ENCODE data around the gene HIRIP3. TPM values are rescaled to one million over a fixed set of nuclear protein-coding genes. Genes with fewer than 3 reads are reported as not detected.

Gene HIRIP3
- polyA plus RNA-seq, 1 donor (not counting 4 experiments of a cell fraction or from before 2014, with no cell fraction given): 4.1 TPM

GRCh38 chr16:29990034-29990433 lies 5.4 kb downstream of the HIRIP3 start:
- DNase-seq (ENCODE audit: low read depth, low spot score): no peak

GRCh38 chr16:29989111-29989858 lies 6.1 kb downstream of the HIRIP3 start:
- H3K9ac ChIP-seq (ENCODE audit: control insufficient read depth, extremely low read depth, insufficient read depth, low read length): no peak overlapping the region
- H3K4me3 ChIP-seq (ENCODE audit: control insufficient read depth in 2 of 3, extremely low read depth in 1 of 3, insufficient read depth in 2 of 3, low read depth in 1 of 3, low read length in 3 of 3): no peak overlapping the region
- H3K4me2 ChIP-seq (ENCODE audit: control insufficient read depth, extremely low read depth, insufficient read depth, low read depth, low read length): no peak overlapping the region
- dilution Hi-C loops (cut with MboI; ENCODE audit: extremely low pct_ligation_motif_present, low sequenced_read_pairs): no loop called here
- no peaks in the 10 kb centered on the region for H3K9me1 ChIP-seq (ENCODE audit: control insufficient read depth, extremely low read depth, insufficient read depth, low read length)
- peaks cover 50 to 60% of the 10 kb centered on the region in 2 experiments for H3K36me3 ChIP-seq (ENCODE audit: control insufficient read depth in 2 of 2, extremely low read depth in 1 of 2, insufficient read depth in 2 of 2, low read length in 2 of 2)
- no peaks in the 10 kb centered on the region for H3K9me3 ChIP-seq (ENCODE audit: control insufficient read depth, low read depth, low read length)
- no peak overlapping the region for H3K27ac ChIP-seq (ENCODE audit: control insufficient read depth, insufficient read depth, low read length)
- H2AFZ ChIP-seq (ENCODE audit: control insufficient read depth, low read length): no peak overlapping the region
- H4K20me1 ChIP-seq (ENCODE audit: control insufficient read depth, extremely low read depth, insufficient read depth, low read length): no peaks in the 10 kb centered on the region
- no peak for TF ChIP-seq EZH2 (IDR thresholded peaks at IDR 0.05; ENCODE audit: low read length)
- TF ChIP-seq CTCF (optimal IDR thresholded peaks at IDR 0.05 in 1 of 3, IDR thresholded peaks at IDR 0.05 in 1 of 3, conservative IDR thresholded peaks at IDR 0.05 in 1 of 3; ENCODE audit: extremely low read depth in 1 of 3, insufficient read depth in 2 of 3, low read length in 3 of 3): no peak
- FAIRE-seq (no peak), DNase-seq (ENCODE audit: low read depth, low spot score) (no peak)
- peaks cover 7% of the 10 kb centered on the region for H3K4me1 ChIP-seq (ENCODE audit: control insufficient read depth, extremely low read depth, insufficient read depth, low read length)
- no peaks in the 10 kb centered on the region for H3K79me2 ChIP-seq (ENCODE audit: control insufficient read depth, insufficient read depth, low read length)
- H3K27me3 ChIP-seq (ENCODE audit: control insufficient read depth, extremely low read depth, insufficient read depth, low read length): no peaks in the 10 kb centered on the region

More at GRCh38 chr16:29990034-29990433, 5.4 kb downstream of the HIRIP3 start:
- Histone ChIP-seq H3K27ac (ENCODE audit: control insufficient read depth, insufficient read depth, low read length) (no peak overlapping the region), H2AFZ (ENCODE audit: control insufficient read depth, low read length) (no peak overlapping the region), H3K4me2 (ENCODE audit: control insufficient read depth, extremely low read depth, insufficient read depth, low read depth, low read length) (no peak overlapping the region), H3K9me3 (ENCODE audit: control insufficient read depth, low read depth, low read length) (no peaks in the 10 kb centered on the region), H4K20me1 (ENCODE audit: control insufficient read depth, extremely low read depth, insufficient read depth, low read length) (no peaks in the 10 kb centered on the region), H3K9ac (ENCODE audit: control insufficient read depth, extremely low read depth, insufficient read depth, low read length) (no peak overlapping the region), H3K36me3 (ENCODE audit: control insufficient read depth in 2 of 2, extremely low read depth in 1 of 2, insufficient read depth in 2 of 2, low read length in 2 of 2) (peaks cover 44 to 60% of the 10 kb centered on the region in 2 experiments), H3K4me1 (ENCODE audit: control insufficient read depth, extremely low read depth, insufficient read depth, low read length) (peaks cover 14% of the 10 kb centered on the region), H3K4me3 (ENCODE audit: control insufficient read depth in 2 of 3, extremely low read depth in 1 of 3, insufficient read depth in 2 of 3, low read depth in 1 of 3, low read length in 3 of 3) (no peak overlapping the region), H3K79me2 (ENCODE audit: control insufficient read depth, insufficient read depth, low read length) (no peaks in the 10 kb centered on the region), H3K9me1 (ENCODE audit: control insufficient read depth, extremely low read depth, insufficient read depth, low read length) (no peaks in the 10 kb centered on the region), H3K27me3 (ENCODE audit: control insufficient read depth, extremely low read depth, insufficient read depth, low read length) (no peaks in the 10 kb centered on the region)
- no peak for FAIRE-seq
- TF ChIP-seq CTCF (optimal IDR thresholded peaks at IDR 0.05 in 1 of 3, IDR thresholded peaks at IDR 0.05 in 1 of 3, conservative IDR thresholded peaks at IDR 0.05 in 1 of 3; ENCODE audit: extremely low read depth in 1 of 3, insufficient read depth in 2 of 3, low read length in 3 of 3) (no peak), EZH2 (IDR thresholded peaks at IDR 0.05; ENCODE audit: low read length) (no peak)
- dilution Hi-C loops (cut with MboI; ENCODE audit: extremely low pct_ligation_motif_present, low sequenced_read_pairs): no loop called here
